Suprapubic skin (tissue), 4 donors: ENCODE results near the gene PRTG. TPM values are rescaled to one million over a fixed set of nuclear protein-coding genes. Genes with fewer than 3 reads are reported as not detected.

Experiments used
- DNase-seq, 2 donors: peaks; one replicate each; pipeline ENCODE4 v3.0.0-alpha.2; 2019; ENCODE audit warnings: low spot score in 2 of 2
- H3K27ac ChIP-seq: fragments of 200-600 bp; sonication (generic); one replicate; pipeline ENCODE4 v1.5.1; 2019
- H3K27me3 ChIP-seq: fragments of 200-600 bp; sonication (generic); one replicate; pipeline ENCODE4 v1.5.1; 2019
- H3K36me3 ChIP-seq: fragments of 200-600 bp; sonication (generic); one replicate; pipeline ENCODE4 v1.5.1; 2019
- H3K4me1 ChIP-seq: fragments of 200-600 bp; sonication (generic); one replicate; pipeline ENCODE4 v1.5.1; 2019
- H3K4me3 ChIP-seq: fragments of 200-600 bp; sonication (generic); one replicate; pipeline ENCODE4 v1.5.1; 2019; ENCODE audit warnings: mild to moderate bottlenecking
- H3K9me3 ChIP-seq: fragments of 200-600 bp; sonication (generic); one replicate; pipeline ENCODE4 v1.5.1; 2019
- CTCF ChIP-seq, 2 donors: fragments of 200-600 bp in 1 of 2; fragments of 450-650 bp in 1 of 2; sonication (generic) in 1 of 2; IDR thresholded peaks; one replicate each; pipeline ENCODE4 v1.5.1; 2016 to 2019; ENCODE audit warnings: antibody characterized with exemption in 2 of 2, mild to moderate bottlenecking in 1 of 2, moderate library complexity in 1 of 2
- EP300 ChIP-seq: sonication (generic); formaldehyde crosslinking; IDR thresholded peaks from one replicate; pipeline ENCODE4 v1.6.1; 2017; ENCODE audit warnings: antibody characterized with exemption
- POLR2A ChIP-seq, 2 donors: fragments of 450-650 bp; IDR thresholded peaks; one replicate each; pipeline ENCODE4 v1.6.1; 2017; ENCODE audit warnings: antibody characterized with exemption in 2 of 2, mild to moderate bottlenecking in 2 of 2, moderate library complexity in 2 of 2
- POLR2AphosphoS5 ChIP-seq, 3 donors: sonication (generic); formaldehyde crosslinking; IDR thresholded peaks; one replicate each; pipeline ENCODE4 v1.6.1; 2017; ENCODE audit warnings: antibody characterized with exemption in 3 of 3
- WGBS: methylation state at CpG from one replicate; pipeline ENCODE4 v1.1.5; 2018; 5-methylcytosine and 5-hydroxymethylcytosine counted together
- total RNA-seq, 4 donors: library from RNA; depleted of rRNA; stranded (reverse); fragments of >200 nt; gene quantifications; one replicate each; pipeline ENCODE4 v1.1.0, GENCODE V29; 2016

PRTG gene
- total RNA-seq, 4 donors from 2014 or later = 0.08 to 0.49 (median 0.24) TPM; not detected in 1

GRCh38 chr15:55774113-55774970 is 31.4 kb upstream of the PRTG start:
- no peak for DNase-seq
- H3K36me3 ChIP-seq = no peaks in the 10 kb centered on the region
- no peaks in the 10 kb centered on the region for H3K4me1 ChIP-seq
- 67% methylated on average over 9 of the region's 9 CpGs for WGBS
- no peaks in the 10 kb centered on the region for H3K27me3 ChIP-seq
- no peaks in the 10 kb centered on the region for H3K9me3 ChIP-seq
- H3K27ac ChIP-seq = no peak overlapping the region
- no peak overlapping the region for H3K4me3 ChIP-seq
- peak in 1 of 2 donors; percentile 64 for TF ChIP-seq CTCF (IDR thresholded peaks at IDR 0.05)
- no peak for TF ChIP-seq EP300
- TF ChIP-seq POLR2A (IDR thresholded peaks at IDR 0.05) = no peak
- TF ChIP-seq POLR2AphosphoS5 (IDR thresholded peaks at IDR 0.05) = no peak

GRCh38 chr15:55770806-55771205 is 27.9 kb upstream of the PRTG start:
- Histone ChIP-seq H3K4me1 (no peaks in the 10 kb centered on the region), H3K36me3 (no peaks in the 10 kb centered on the region), H3K27me3 (no peaks in the 10 kb centered on the region), H3K9me3 (no peaks in the 10 kb centered on the region), H3K27ac (no peak overlapping the region), H3K4me3 (no peak overlapping the region)
- no peak for TF ChIP-seq POLR2A (IDR thresholded peaks at IDR 0.05)
- no peak for TF ChIP-seq EP300
- no peak for TF ChIP-seq CTCF (IDR thresholded peaks at IDR 0.05)
- no peak for TF ChIP-seq POLR2AphosphoS5 (IDR thresholded peaks at IDR 0.05)
- DNase-seq = no peak
- 50% methylated on average over 4 of the region's 4 CpGs for WGBS

- 58% methylated on average over 4 of the region's 4 CpGs for WGBS
- DNase-seq = no peak
- H3K9me3 ChIP-seq = no peaks in the 10 kb centered on the region
- H3K27ac ChIP-seq = no peak overlapping the region
- H3K36me3 ChIP-seq = no peaks in the 10 kb centered on the region
- no peak overlapping the region for H3K4me3 ChIP-seq
- no peaks in the 10 kb centered on the region for H3K27me3 ChIP-seq
- no peak for TF ChIP-seq CTCF (IDR thresholded peaks at IDR 0.05)
- no peak for TF ChIP-seq POLR2AphosphoS5 (IDR thresholded peaks at IDR 0.05)
- no peak for TF ChIP-seq EP300
- H3K4me1 ChIP-seq = no peaks in the 10 kb centered on the region
Measured at GRCh38 chr15:55770261-55770660, 27.3 kb upstream of the PRTG start.

GRCh38 chr15:55768670-55769185 is 25.8 kb upstream of the PRTG start:
- Histone ChIP-seq H3K4me3 (no peak overlapping the region), H3K27ac (no peak overlapping the region), H3K36me3 (no peaks in the 10 kb centered on the region), H3K4me1 (no peaks in the 10 kb centered on the region), H3K27me3 (no peaks in the 10 kb centered on the region), H3K9me3 (no peaks in the 10 kb centered on the region)
- DNase-seq = no peak
- TF ChIP-seq POLR2A (IDR thresholded peaks at IDR 0.05) (no peak), CTCF (IDR thresholded peaks at IDR 0.05) (no peak), EP300 (no peak), POLR2AphosphoS5 (IDR thresholded peaks at IDR 0.05) (no peak)
- WGBS = 74% methylated on average over 10 of the region's 10 CpGs

GRCh38 chr15:55766676-55767075 is 23.7 kb upstream of the PRTG start:
- no peaks in the 10 kb centered on the region for H3K4me1 ChIP-seq
- H3K27ac ChIP-seq = no peak overlapping the region
- no peak for DNase-seq
- H3K27me3 ChIP-seq = no peaks in the 10 kb centered on the region
- H3K4me3 ChIP-seq = no peak overlapping the region
- no peaks in the 10 kb centered on the region for H3K9me3 ChIP-seq
- H3K36me3 ChIP-seq = no peaks in the 10 kb centered on the region
- WGBS = 60% methylated on average over 4 of the region's 4 CpGs
- TF ChIP-seq POLR2AphosphoS5 (IDR thresholded peaks at IDR 0.05) (no peak), EP300 (no peak), POLR2A (IDR thresholded peaks at IDR 0.05) (no peak), CTCF (IDR thresholded peaks at IDR 0.05) (no peak)
